ENCODE results near the gene TMEM91.
A peak's percentile ranks its signal among the peaks of the same experiment; 100 is the strongest.

Gene TMEM91

DNA sequence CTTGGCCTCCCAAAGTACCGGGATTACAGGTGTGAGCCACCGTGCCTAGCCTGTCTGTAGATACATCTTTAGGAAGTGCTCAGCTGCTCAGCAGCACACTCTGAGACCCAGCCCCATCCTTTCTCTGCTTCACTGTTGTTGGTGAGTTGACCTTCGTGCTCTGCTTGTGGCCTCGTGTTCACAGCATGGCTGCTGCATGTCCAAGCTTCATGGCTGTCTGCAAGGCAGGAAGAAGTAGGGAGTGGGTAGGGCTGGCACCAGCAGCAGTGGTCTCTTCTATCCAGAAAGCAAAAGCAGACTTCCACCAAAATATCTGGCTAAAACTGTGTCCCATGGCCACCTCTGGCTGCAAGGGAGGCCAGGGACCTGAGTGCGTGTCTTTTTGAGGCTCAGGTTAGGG, 36.6 kb downstream of the TMEM91 start:
- no peak for DNase-seq

DNA sequence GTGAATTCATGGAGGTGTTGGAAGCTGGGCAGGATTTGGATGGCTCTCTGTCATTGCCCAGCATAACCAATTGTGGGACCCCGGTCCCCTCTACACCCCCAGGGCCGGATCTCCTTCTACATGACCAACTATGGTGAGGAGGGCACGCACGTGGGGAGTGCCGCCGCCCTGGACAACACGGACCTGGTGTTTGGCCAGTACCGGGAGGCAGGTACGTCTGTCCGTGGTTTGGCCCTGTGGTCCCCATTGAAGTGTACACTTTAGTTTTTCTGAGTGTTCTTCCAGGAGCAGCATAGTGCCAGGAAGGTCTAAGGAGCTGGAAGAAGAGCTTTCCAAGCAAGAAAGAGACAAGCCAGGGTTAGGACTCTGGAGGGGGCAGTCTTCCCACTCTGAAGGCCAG, 37.6 kb downstream of the TMEM91 start:
- DNase-seq = no peak

DNA sequence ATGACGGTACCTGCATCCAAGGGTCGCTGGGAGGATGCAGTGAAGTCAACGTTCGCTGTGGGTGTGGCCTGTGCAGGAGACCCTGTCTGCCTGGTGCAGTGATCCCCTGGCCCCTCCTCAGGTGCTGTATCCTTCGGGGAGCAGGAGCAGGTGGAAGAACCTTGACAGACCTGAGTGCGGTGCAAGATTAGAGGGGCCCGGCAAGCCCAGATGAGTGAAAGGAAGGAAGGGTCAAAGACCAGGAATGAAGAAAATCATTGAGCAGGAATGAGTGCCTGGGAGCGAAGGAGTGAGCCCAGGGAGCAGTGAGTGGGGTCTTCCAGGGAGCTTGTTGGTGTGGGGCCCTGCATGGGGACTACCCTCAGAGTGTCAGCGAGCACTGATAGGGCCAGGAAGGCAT, 38.1 kb downstream of the TMEM91 start:
- no peak for DNase-seq

DNA sequence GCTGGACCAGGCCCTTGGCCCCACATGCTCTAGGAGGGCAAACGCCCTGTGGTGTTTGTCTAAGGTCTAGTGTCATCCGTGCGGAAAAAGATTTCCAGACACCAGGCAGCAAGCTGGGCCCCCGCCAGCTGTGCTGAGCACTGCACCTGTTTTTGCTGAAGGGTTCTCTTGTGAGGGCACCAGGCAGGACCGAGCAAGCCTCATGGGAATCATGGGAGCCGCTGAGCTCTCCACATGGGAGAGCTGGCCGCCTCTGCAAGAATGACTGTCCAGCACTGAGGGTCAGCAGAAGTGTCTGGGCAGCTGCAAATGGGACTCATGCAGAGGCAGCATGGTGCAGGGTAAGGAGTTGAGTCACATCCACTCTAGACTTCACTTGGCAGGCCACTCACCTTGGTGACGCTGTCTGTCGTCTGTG, 38.8 kb downstream of the TMEM91 start:
- DNase-seq = no peak

DNA sequence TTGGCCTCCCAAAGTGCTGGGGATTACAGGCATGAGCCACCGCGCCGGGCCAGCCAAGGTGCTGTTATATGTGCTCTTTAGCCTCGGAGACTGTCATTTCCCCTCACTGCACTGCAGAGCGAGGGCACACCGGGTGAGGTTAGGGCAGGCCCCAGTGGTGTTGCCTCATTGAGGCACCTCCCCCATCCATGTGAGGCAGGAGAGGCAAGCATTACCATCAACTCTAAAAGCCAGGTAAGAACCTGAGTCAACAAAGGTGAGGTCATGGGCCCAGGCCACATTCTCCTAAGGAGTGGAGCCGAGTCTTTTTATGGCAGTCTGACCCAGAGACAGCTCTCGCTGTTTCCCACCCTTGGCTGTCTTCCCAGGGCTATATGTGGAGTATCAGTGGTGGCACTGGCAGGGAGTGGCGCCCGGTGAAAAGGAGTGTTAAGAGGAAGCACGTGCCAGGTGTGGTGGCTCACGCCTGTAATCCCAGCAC, 39.9 kb downstream of the TMEM91 start:
- no peak for DNase-seq

DNA sequence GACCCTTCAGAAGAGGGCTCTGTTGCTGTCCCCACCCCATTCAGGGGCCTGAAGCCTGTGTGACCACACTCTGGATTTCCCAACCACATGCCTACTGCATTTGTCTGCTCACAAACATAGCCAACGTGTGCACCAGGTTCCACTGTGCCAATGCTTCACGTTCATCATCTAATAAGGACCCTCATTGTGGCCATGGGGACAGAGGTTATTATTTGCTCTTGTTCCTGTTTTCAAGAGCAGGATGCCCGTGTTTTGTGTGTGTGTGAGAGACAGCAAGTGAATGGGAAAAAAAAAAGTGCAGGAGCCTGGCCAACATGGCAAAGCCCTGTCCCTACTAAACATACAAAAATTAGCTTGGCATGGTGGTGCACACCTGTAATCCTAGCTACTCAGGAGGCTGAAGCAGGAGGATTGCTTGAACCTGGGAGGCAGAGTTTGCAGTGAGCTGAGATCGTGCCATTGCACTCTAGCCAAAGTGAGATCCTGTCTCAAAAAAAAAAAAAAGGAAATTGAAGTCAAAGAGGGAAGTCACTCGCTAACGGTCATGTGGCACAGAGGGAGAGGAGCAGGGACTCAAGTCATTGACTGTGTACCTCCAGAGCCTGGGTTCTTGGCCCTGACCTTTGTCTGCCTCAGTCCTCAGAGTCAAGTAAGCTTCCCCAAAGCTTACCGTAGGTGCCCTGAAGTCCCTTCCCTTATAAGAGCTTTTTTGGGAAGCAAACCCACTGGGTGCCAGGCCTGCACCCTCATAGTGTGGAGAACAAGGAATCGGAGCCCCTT, 44.0 kb downstream of the TMEM91 start:
- DNase-seq = no peak

DNA sequence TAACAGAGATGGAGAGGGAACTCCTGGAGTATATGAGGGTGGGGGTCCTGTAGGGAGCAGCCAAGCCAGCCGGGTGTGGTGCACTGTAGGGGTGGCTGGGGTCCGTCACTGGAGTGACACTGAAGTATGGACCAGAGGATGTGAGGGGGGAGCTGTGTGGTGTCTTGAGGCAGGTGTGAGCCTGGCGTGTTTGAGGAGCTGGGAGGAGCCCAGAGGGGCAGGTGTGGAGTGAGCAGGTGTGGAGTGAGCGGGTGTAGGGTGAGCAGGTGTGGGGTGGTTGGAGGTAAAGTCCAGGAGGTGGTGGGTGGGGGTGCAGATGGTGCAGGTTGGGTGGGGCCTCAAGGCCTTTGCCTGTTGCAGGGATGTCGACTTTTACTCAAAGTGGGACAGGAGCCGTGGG, 45.0 kb downstream of the TMEM91 start:
- no peak for DNase-seq

DNA sequence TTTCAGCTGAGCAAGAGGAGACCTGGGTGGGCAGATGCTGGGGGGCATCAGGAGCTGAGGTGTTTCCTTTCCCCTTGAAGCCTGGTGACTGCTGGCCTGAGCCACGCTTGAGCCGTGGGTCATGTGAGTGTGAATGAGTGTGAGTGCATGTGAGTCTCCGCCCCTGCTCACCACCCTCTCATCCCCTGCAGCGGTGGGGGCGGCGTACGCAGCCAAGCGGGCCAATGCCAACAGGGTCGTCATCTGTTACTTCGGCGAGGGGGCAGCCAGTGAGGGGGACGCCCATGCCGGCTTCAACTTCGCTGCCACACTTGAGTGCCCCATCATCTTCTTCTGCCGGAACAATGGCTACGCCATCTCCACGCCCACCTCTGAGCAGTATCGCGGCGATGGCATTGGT, 45.6 kb downstream of the TMEM91 start:
- DNase-seq = no peak

DNA sequence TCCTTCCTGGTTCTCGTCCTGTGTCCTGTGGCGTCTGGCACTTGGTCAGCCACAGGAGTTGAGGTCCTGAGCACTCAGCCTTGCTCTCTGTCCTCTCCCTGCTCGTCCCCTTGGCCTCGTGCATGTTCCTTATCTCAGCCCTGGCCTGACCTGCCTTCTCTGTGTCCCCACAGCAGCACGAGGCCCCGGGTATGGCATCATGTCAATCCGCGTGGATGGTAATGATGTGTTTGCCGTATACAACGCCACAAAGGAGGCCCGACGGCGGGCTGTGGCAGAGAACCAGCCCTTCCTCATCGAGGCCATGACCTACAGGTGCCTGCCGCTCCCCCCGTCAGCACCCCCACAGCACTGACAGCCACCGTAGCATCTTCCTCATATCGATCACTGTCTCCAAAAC, 46.1 kb downstream of the TMEM91 start:
- DNase-seq = no peak

DNA sequence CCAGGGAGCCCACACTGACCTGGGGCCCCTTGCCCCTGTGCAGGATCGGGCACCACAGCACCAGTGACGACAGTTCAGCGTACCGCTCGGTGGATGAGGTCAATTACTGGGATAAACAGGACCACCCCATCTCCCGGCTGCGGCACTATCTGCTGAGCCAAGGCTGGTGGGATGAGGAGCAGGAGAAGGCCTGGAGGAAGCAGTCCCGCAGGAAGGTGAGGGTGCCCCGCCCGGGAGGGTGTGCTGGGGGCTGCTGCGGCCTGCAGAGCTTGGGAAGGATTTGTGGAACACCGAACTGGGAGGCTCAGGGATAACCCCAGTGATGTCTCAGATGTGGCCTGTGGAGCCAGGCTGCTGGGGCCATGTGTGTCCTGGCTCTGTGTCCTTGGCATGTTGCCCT, 46.6 kb downstream of the TMEM91 start:
- no peak for DNase-seq

DNA sequence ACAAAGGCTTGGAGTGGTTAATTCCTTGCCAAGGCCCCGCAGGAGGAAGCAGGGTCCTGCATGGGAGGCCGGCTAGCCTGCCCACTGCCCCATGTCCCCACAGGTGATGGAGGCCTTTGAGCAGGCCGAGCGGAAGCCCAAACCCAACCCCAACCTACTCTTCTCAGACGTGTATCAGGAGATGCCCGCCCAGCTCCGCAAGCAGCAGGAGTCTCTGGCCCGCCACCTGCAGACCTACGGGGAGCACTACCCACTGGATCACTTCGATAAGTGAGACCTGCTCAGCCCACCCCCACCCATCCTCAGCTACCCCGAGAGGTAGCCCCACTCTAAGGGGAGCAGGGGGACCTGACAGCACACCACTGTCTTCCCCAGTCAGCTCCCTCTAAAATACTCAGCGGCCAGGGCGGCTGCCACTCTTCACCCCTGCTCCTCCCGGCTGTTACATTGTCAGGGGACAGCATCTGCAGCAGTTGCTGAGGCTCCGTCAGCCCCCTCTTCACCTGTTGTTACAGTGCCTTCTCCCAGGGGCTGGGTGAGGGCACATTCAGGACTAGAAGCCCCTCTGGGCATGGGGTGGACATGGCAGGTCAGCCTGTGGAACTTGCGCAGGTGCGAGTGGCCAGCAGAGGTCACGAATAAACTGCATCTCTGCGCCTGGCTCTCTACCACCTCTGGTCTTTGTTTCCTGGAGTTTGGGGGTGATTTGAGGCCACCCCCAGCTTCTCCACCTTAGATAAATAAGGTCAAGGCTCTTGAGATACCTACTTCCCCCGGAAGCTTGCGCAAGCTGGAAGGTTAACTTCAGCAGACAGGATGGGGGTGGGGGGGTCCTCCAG, 48.2 kb downstream of the TMEM91 start:
- DNase-seq = no peak

DNA sequence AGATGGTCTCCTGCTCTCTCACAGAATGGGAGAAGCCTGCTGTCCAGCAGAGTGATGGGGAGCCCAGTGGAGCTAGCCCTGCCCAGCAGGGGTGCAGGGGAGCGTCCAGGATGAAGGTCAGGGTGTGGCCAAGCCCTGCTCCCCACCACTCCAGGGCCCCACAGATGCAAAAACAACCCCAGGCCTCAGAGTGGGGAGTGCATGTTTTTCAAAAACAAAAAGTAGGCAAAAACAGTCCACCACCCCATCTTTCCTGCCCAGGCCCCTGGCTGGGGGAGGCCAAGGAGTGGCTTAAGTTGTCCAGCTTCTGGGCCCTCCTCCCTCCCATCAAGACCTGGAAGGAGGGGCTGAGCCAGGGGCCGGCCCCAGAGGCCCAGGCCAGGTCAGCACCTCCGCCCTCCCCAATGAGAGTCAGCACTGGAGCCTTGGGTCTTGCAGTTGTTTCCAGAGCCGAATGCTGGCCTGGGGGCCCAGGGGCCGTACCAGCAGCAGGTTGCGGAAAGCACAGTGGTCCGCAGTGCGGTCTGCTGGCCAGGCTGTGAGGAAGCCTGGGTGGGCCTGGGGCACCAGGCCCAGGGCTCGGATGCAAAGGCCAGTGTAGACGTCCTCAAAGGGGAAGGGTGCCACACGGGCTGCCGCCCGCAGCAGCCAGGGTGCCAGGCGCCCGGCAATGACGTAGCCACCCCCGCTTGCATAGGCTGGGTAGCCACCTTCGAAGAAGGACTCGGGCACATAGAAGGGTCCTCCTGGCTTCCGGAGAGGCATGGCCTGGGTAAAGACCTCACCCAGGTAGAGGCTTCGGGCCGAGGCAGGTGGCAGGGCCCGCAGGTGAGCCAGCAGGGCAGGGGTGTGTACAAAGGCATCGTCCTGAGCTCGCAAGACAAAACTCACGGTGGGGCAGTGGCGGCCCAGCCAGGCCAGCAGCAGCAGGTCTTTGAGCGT, 49.1 kb downstream of the TMEM91 start:
- no peak for DNase-seq

DNA sequence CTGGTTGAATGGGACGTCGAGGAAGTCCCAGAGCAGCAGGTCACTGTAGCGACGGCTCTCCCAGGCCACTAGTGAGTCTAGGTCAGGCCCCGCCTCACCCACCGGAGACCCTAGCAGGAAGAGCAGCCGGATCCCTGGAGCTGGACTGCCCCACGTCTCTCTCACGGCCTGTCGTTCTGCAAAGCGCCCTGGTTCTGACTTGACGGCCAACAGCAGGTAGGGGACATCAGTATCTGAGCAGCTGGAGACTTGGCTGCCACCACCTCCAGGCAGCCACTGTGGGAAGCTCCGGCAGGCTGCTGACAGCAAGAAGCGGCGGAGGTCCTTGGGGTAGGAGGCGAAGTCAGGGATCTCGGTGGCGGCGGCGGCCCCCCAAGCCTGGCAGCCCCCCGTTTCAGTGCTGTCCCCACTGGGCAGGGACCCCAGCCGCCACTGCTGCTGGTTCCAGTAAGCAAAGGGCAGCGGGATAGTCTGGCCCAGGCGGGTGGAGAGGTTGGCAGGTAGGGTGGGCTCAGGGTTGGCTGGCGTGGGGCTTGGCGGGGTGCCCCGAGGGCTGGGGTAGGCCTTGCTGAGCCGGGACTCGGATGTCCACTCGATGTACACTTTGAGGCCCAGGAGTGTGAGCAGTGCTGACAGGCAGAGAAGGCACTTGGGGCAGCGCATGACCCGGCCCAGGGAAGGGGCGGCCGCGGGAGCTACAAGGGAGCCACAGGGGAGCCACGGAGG, 49.9 kb downstream of the TMEM91 start:
- no peak for DNase-seq

DNA sequence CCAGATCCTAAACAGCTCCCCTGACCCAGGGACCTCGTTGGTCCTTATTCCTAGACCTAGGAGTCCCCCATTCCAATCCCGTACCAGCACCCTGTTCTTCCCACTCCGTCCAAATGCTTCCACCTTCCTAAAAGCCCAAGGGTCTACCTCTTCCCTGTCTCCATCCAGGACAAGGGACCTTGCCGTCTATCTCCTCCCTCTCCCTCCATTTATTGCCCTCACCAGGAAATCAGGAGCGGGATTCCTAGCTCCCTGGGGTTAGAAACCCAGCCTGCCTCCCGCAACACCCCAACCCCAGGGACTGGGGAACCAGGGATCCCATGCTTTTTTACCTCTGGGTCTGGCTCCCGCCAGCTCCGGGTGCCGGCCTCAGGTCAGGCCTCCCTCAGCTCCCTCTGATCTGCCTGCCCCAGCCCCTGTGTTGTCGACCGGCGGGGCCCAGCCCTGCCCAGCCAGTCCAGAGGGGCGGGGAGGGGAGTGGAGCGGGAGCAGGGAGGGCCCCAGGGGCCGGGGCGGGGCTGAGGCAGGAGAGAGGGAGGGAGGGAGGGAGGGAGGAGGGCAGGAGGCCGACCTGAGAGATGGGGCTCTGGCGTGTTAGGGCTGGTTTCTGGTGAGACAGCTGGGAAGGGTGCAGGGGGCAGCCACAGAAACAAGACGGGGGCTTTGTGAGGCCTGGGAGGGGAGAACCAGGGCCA, 50.8 kb downstream of the TMEM91 start, which contains the start of gene B3GNT8:
TSS of gene B3GNT8 (minus strand) at position 423 of the 695 bp plus-strand sequence. CDS start 596 bp downstream, outside the sequence.
- DNase-seq = peak; percentile 63

DNA sequence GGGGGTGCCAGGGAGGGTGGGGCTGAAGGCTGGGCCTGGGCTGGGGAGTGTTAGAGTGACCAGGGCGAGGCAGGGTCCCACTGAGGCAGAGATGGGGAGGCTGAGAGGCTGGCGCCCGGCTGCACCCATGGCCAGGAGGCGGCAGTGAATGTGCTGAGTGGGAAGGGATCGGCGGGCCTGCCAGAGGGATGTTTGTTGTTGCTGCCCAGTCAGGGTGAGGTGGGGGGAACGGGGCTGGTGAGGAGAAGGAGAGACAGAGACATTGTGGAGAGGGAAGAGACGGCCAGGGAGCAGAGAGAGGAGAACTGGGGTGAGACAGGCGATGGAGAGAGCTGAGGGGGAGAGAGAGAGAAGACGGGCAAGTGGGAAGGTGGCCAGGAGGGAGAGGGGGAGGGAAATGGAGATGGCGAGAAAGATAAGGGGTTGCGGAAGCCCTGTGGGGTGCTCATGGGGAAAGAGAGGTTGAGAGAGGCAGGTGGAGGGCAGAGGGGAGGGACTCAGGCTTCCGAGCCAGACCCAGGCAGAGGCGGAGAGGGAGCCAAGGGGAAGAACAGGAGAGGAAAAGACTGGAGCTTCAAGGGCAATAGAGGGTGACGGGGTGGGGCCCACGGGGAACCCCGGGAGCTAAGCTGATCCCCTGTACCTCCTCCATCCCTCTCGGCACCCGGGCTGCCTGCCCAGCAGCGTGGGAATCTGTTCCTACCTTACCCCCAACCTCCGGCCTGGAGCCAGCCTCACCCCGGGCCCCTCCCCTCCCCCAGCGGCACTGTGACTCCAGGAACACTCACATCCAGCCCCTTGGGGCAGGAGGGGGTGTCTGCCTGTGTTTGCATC, 51.5 kb downstream of the TMEM91 start:
- no peak for DNase-seq

DNA sequence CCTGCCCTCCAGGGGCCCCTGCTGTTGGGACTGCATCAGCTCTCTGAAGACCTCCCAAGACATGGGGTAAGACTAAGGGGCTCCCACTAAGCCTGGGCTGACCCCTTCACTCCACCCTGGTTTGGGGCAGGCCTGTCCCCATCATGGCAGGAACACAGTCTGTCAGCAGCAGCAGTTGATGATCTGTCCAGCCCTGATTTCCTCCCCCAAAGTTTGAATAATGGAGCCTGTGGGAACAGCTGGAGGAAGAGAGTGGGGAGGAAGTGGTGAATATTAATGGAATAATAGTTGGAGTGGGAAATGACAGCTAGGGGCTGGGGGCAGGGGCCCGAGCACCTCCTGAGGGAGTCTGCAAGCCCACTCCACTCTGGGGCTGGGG, 52.1 kb downstream of the TMEM91 start:
- DNase-seq = no peak

DNA sequence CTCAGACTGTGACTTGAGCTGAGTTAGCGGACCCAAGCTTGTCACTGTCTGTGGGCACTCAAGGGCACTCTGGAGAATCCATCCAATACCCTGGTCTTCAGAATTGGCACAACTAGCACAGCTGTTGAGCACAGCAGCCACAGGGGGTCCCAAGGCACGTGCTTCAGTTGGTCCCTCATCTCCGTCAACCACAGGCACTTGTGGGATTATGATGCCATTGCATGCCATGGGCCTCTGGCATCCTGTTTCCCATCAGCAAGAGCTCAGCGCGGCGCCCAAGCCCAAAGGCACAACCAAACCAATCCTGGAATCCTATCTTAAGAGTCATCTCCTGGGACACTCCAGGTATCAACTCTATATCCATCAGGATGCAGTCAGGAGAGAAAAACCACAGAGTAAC, 54.6 kb downstream of the TMEM91 start:
- DNase-seq = no peak

DNA sequence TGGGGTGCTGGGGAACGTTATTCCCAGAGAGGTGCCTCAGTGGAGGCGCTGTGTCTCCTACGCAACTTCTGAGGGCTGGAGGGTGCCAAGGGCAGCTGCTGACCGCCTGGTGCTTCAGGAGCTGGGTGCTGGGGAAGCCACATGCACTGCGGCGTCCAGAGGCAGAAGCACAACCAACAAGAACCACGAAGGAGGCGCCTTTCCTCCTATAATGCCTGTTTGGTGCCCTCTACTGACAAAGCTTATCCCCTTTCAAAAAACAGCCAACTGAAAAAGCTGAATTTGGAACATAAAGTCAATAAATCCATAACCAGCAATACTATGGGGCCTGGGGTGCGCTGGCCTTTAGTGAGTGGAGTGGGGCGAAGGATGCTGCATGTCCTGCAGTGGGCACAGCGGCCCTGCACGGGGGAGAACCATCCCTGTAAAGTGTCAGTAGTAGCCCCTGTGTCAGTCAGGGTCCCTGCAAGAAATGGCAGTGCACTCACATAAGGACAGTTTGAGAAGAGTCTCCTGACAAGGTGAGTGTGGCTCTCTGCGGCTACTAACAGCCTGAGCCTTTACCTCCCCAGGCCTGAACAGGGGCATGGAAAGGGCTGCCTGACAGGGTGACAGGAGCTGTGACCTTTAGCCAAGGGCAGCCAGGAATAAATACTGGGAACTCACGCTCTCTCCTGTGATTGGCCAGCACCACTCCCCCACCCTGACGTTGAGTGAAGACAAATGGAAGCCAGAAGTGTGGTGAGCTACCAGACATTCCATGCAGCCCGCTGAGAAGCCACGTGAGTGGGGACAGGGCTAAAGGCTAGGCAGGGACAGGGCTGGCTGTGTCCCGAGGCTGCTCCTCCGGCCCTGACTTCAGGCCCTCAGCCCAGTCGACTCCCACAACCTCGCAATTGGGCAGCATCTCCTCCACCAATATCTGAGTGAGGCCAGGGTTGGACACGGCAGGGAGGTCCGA, 55.4 kb downstream of the TMEM91 start:
- DNase-seq = no peak

DNA sequence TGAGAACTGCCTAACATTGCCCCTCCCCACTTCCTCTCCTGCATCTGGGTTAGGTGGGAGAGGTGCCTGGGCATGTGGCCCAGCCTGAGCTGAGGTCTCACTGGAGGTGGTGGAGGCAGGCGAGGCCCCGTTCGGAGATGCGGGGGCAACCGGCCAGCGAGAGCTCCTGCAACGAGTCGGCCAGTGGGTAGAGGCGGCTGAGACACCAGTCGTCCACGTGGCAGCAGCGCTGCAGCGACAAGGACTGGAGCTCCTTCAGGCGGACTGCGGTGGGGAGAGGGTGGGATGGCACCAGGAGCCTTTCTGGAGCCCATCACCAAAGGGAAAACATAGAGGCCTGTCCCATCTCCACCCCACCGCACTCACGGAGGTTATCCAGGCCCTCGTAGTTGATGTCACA, 56.8 kb downstream of the TMEM91 start:
- no peak for DNase-seq
